GM12801 (cell line): ENCODE measurements around the gene HACD2.

Source experiments
- CTCF ChIP-seq: IDR thresholded peaks from one replicate; pipeline ENCODE4 v1.5.1; 2011; ENCODE audit warnings: control low read depth; ENCODE audit not compliant: insufficient read length; ENCODE audit errors: extremely low read depth

The HACD2 gene

GRCh38 chr3:123478314-123478713 lies 106.5 kb downstream of the HACD2 start:
- TF ChIP-seq CTCF, result no peak

DNA sequence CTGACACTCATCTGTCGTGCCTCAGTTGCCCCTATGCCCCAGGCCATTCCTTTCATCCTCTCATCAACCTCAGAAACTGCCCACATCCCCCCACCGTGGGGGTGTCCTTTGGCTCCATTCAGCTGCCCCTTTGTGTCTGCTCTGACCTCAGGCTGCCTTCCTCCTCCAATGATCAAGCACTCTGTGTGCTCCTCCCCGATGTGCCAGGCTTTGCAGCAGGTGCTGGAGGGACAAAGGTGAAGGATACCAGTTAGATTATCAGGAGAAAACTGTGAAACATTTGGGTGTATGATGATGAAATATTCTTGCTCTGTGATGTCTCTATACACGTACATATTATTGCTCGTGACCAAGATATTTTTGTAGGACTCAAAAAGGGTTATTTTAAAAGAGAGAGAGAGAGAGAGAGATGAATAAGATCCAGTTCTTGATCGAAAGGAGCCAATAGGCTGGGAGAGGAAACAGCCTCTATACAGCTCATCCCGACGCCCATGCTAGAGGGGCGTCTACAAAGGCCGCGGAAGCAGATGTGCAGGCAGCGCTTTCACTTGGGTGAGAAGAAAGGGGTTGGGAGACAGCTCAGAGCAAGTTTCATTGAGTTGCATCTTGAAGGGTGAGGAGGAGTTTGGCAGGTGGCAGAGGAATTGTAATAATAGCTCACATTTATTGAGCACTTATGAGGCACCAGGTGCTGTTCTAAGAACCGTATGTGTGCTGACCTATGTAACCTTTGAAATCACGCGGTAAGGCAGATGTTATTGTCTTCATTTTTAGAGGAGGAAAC lies 107.7 kb downstream of the HACD2 start:
- no peak for TF ChIP-seq CTCF

GRCh38 chr3:123475786-123476185 lies 109.1 kb downstream of the HACD2 start:
- TF ChIP-seq CTCF, result no peak

DNA sequence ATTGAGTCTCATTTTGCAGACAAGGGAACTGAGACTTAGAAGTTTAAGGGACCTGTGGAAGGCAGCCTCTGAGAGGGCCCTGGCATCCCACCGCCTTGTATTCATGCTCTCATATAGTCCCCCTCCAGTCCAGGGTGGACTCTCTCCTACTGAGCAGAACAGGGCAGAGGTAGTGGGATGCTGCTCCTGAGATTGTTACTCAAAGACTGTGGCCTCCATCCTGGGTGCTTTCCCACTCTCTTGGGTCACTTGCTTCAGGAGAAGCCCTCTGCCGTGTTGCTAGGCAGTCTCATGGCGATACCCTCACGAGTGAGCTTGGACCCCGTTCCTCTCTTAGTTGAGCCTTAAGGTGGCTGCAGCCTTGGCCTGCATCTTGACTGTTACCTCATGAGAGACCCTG lies 113.7 kb downstream of the HACD2 start:
- TF ChIP-seq CTCF, result no peak

DNA sequence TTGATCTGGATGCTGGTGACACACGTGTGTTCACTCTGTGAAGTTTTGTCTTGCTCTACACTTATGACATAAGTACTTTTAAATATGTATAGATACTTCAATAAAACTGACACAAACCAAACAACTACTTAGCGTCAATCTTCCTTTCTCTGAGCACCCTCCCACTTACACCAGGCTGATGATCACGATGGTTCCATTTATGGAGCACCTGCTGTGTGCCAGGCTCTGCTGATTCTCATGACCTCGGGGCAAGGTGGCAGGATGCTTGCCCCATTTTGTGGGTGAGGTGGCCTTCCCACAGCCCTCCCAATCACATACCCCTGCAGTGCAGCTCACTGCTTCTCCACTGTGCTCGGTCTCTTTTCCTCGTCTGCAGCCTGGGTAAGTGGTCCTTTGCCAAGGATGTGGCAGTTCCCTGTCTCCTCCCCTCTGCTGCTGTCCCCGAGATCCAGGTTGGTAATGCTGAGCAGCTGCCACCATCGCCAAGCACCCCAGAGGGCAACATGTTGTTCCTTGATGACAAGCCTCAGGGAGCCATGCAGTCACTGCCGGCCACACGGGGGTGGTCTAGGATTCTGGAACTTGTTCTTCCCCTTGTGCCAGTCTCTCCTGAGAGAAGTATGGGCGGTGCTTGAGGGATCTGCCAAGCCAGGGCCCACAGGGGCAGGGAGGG lies 115.4 kb downstream of the HACD2 start:
- no peak for TF ChIP-seq CTCF

DNA sequence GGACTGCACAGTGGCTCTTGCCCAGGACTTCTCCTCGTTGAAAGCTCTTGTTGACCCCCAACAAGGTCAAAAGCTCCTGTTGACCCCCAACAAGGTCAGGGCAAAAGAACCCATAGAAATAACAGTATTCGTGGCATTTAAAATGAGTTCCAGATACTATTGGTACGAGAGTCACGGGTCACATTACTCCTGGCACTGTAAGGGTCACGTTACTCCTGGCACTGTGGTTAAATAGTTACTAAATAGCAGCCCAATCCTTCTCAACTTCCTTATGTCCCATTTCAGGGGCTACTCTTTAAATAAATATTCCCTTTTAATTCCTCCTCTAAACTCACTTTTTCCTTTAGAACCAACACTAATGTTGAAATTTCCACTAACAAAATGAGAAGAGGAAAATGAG lies 117.8 kb downstream of the HACD2 start:
- TF ChIP-seq CTCF, result no peak

DNA sequence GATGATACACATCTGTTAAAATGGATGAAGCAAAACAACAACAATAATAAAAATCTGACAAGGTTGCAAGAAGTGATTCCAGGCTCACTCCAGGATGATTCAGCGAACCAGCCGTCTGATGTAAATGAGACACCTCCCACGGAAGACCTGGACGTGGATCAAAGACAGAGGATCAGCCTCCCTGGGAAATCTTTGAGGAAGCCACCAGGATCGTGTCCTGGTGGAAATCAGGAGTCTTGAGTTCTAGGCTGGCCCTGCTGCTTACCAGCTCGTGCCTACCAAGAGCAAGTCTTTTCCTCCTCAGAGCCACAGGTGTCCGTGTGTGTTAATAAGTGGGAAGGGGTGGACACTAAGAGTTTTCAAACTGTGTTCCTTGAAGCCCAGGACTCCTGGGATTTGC lies 120.6 kb downstream of the HACD2 start:
- TF ChIP-seq CTCF, result no peak
